Hepatocyte (in vitro differentiated cells): ENCODE results near the gene NELL2. TPM values are rescaled to one million over a fixed set of nuclear protein-coding genes. Genes with fewer than 3 reads are reported as not detected.
A peak's percentile ranks its signal among the peaks of the same experiment; 100 is the strongest.

Experiments
- DNase-seq: peaks from one replicate; pipeline ENCODE4 v3.0.0-alpha.2; 2016; ENCODE audit warnings: low spot score
- H2AFZ ChIP-seq: fragments of 200-600 bp; sonication (generic); 2 replicates; pipeline ENCODE4 v1.6.0; 2016; ENCODE audit warnings: antibody characterized with exemption, mild to moderate bottlenecking
- H3K27ac ChIP-seq: fragments of 200-600 bp; sonication (generic); 2 replicates; pipeline ENCODE4 v1.5.1; 2016; ENCODE audit warnings: mild to moderate bottlenecking
- H3K27me3 ChIP-seq: fragments of 200-600 bp; sonication (generic); 2 replicates; pipeline ENCODE4 v1.6.1; 2016
- H3K36me3 ChIP-seq: fragments of 200-600 bp; sonication (generic); replicated peaks from 2 replicates; pipeline ENCODE4 v1.5.1; 2016; ENCODE audit warnings: low read depth; ENCODE audit not compliant: insufficient read depth
- H3K4me1 ChIP-seq: fragments of 200-600 bp; sonication (generic); 2 replicates; pipeline ENCODE4 v1.5.1; 2016; ENCODE audit warnings: mild to moderate bottlenecking, moderate library complexity; ENCODE audit not compliant: insufficient read depth
- H3K4me2 ChIP-seq: fragments of 200-600 bp; sonication (generic); 2 replicates; pipeline ENCODE4 v1.6.0; 2016
- H3K4me3 ChIP-seq: fragments of 200-600 bp; sonication (generic); 2 replicates; pipeline ENCODE4 v1.5.1; 2016; ENCODE audit warnings: mild to moderate bottlenecking
- H3K79me2 ChIP-seq: fragments of 200-600 bp; sonication (generic); 2 replicates; pipeline ENCODE4 v1.6.0; 2017; ENCODE audit warnings: mild to moderate bottlenecking
- H3K9me2 ChIP-seq: fragments of 200-600 bp; sonication (generic); replicated peaks from 2 replicates; pipeline ENCODE4 v1.6.0; 2017; ENCODE audit warnings: mild to moderate bottlenecking; ENCODE audit not compliant: insufficient read depth
- H3K9me3 ChIP-seq: fragments of 200-600 bp; sonication (generic); 2 replicates; pipeline ENCODE4 v1.5.1; 2016; ENCODE audit warnings: low read depth, mild to moderate bottlenecking
- H4K20me1 ChIP-seq: fragments of 200-600 bp; sonication (generic); 2 replicates; pipeline ENCODE4 v1.6.0; 2016; ENCODE audit warnings: mild to moderate bottlenecking; ENCODE audit not compliant: insufficient read depth, poor library complexity, severe bottlenecking
- EZH2 ChIP-seq: fragments of 200-600 bp; sonication (generic); IDR thresholded peaks from 2 replicates; pipeline ENCODE4 v1.6.1; 2016; ENCODE audit warnings: antibody characterized with exemption, mild to moderate bottlenecking, borderline replicate concordance
- EZH2phosphoT487 ChIP-seq: fragments of 200-600 bp; sonication (generic); IDR thresholded peaks from one replicate; pipeline ENCODE4 v1.6.1; 2018; ENCODE audit warnings: antibody characterized with exemption, mild to moderate bottlenecking, low read depth, moderate library complexity; ENCODE audit not compliant: unreplicated experiment, severe bottlenecking
- WGBS: methylation state at CpG from one replicate; pipeline ENCODE4 v1.1.6; 2016; ENCODE audit warnings: low lambda C conversion rate; ENCODE audit errors: missing lambda C conversion rate; 5-methylcytosine and 5-hydroxymethylcytosine counted together
- polyA plus RNA-seq: library from polyadenylated mRNA; unstranded; fragments of >200 nt; fragmentation: Nextera tagmentation; extraction: Ambion mirVana; gene quantifications from 2 replicates; pipeline ENCODE4 v1.2.1, GENCODE V29; 2016
- total RNA-seq: library from RNA; depleted of rRNA; stranded (reverse); fragments of >200 nt; gene quantifications from 2 replicates; pipeline ENCODE4 v1.2.3, GENCODE V29; 2014
- TF ChIP-seq, protein P1 (sequence below): fragments of 200-600 bp; sonication (generic); IDR thresholded peaks from 2 replicates; pipeline ENCODE4 v1.5.1; 2016; ENCODE audit warnings: antibody characterized with exemption, mild to moderate bottlenecking; ENCODE audit not compliant: poor library complexity

Gene NELL2
- total and polyA plus RNA-seq, 2 experiments from 2014 or later: 7.4 to 31.3 TPM

DNA sequence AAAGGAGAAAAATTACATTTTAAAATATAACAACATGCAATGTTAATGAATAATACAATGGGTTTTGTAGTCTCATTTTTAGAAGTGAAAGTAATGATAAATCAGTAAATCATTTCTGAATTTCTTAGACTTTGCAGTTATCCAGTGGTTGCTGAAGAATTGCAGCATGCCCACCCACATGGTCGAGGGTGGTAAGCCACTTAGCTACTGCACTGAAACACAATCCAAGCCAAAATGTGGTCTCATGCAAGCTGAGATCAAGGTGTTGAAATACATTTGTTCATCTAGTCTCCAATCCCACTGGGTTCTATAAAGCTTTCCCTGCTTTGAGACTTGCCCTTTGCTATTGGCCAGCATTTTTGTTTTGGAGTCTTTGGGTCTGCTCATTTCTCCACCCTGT, 247.9 kb downstream of the NELL2 start:
- no peaks in the 10 kb centered on the region for H3K9me3 ChIP-seq
- H3K79me2 ChIP-seq: no peaks in the 10 kb centered on the region
- H3K27ac ChIP-seq: no peak overlapping the region
- H3K4me1 ChIP-seq: no peaks in the 10 kb centered on the region
- no peak overlapping the region for H2AFZ ChIP-seq
- H3K27me3 ChIP-seq: no peaks in the 10 kb centered on the region
- no peak for DNase-seq
- no peaks in the 10 kb centered on the region for H3K36me3 ChIP-seq
- H3K4me3 ChIP-seq: no peak overlapping the region
- H4K20me1 ChIP-seq: no peaks in the 10 kb centered on the region
- 73% methylated on average over 1 of the region's 1 CpG for WGBS
- TF ChIP-seq, protein P1, sequence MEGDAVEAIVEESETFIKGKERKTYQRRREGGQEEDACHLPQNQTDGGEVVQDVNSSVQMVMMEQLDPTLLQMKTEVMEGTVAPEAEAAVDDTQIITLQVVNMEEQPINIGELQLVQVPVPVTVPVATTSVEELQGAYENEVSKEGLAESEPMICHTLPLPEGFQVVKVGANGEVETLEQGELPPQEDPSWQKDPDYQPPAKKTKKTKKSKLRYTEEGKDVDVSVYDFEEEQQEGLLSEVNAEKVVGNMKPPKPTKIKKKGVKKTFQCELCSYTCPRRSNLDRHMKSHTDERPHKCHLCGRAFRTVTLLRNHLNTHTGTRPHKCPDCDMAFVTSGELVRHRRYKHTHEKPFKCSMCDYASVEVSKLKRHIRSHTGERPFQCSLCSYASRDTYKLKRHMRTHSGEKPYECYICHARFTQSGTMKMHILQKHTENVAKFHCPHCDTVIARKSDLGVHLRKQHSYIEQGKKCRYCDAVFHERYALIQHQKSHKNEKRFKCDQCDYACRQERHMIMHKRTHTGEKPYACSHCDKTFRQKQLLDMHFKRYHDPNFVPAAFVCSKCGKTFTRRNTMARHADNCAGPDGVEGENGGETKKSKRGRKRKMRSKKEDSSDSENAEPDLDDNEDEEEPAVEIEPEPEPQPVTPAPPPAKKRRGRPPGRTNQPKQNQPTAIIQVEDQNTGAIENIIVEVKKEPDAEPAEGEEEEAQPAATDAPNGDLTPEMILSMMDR: no peak
- TF ChIP-seq EZH2 (no peak), EZH2phosphoT487 (no peak)
- no peaks in the 10 kb centered on the region for H3K9me2 ChIP-seq
- no peak overlapping the region for H3K4me2 ChIP-seq

DNA sequence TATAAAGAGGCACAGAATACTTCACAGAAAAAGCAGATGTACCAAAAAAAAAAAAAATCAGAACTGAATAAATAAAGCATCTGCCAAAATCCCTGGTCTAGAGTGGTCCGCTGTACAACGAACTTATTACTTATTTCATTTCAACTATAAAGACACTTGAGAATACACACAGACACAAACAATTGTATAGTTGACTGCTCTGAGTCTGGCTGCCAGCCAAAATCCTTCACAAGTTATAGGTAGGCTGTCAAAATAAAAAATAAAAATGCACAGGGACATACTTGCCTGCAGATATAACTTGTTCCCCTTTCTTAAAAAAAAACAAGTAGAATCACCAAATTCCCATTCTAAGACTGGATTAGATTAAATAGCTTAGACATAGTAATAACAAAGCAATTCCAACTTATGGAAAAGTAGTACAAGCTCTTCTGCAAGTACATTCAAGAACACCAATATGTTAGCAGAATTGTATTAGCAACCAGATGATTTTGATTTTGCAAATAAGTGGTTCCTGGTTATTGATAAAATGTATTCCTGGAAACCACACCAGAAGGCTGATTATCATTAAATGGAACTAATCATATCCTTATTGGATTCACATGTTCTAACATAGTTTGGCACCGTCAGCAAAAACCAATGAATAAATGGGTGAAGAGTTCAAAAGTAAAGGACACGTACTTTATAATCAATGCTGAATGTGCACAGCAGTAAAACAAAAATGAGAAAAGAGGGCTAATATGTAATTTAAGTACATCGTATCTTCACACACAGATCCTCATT, 248.5 kb downstream of the NELL2 start:
- 64% methylated on average over 5 of the region's 5 CpGs for WGBS
- no peaks in the 10 kb centered on the region for H3K9me2 ChIP-seq
- no peak overlapping the region for H3K4me3 ChIP-seq
- no peaks in the 10 kb centered on the region for H3K79me2 ChIP-seq
- DNase-seq: peak; percentile 8
- H4K20me1 ChIP-seq: no peaks in the 10 kb centered on the region
- no peaks in the 10 kb centered on the region for H3K4me1 ChIP-seq
- H3K4me2 ChIP-seq: no peak overlapping the region
- H3K9me3 ChIP-seq: no peaks in the 10 kb centered on the region
- no peaks in the 10 kb centered on the region for H3K27me3 ChIP-seq
- no peak overlapping the region for H2AFZ ChIP-seq
- no peak for TF ChIP-seq EZH2
- TF ChIP-seq, protein P1: no peak
- TF ChIP-seq EZH2phosphoT487: no peak
- no peaks in the 10 kb centered on the region for H3K36me3 ChIP-seq
- H3K27ac ChIP-seq: no peak overlapping the region

DNA sequence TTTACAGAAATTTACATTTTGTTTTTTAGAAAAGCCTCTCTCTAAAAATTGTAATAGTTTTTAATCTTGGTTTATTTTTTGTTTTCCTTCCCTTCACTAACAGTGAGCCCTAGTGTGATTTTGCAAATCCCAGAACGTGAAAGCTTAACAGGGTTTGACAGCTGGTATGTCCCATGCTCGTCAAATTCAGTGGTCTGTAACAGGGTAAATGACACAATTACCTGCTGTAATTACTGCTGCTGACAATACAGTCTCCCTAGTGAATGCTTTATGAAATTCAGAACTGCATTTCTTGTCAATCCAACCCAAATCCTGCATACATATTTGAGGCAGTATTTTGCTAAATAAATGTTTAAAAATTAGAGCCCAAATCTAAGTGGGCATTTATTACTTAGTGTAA, 249.2 kb downstream of the NELL2 start:
- 53% methylated on average over 2 of the region's 2 CpGs for WGBS
- no peaks in the 10 kb centered on the region for H3K27me3 ChIP-seq
- no peaks in the 10 kb centered on the region for H4K20me1 ChIP-seq
- no peak overlapping the region for H2AFZ ChIP-seq
- H3K79me2 ChIP-seq: no peaks in the 10 kb centered on the region
- no peak overlapping the region for H3K4me2 ChIP-seq
- TF ChIP-seq, protein P1: no peak
- TF ChIP-seq EZH2phosphoT487 (no peak), EZH2 (no peak)
- H3K9me2 ChIP-seq: no peaks in the 10 kb centered on the region
- H3K27ac ChIP-seq: no peak overlapping the region
- no peaks in the 10 kb centered on the region for H3K36me3 ChIP-seq
- no peak overlapping the region for H3K4me3 ChIP-seq
- H3K4me1 ChIP-seq: no peaks in the 10 kb centered on the region
- no peaks in the 10 kb centered on the region for H3K9me3 ChIP-seq
- DNase-seq: no peak
